Measurements from ENCODE around the gene COLQ.

Gene COLQ

GRCh38 chr3:15523660-15524417 is 2.3 kb upstream of the COLQ start:
- Histone ChIP-seq H4K91ac (ENCODE audit: low read depth, low read length) (no peak overlapping the region), H3K14ac (ENCODE audit: low read length) (no peak overlapping the region), H3K36me3 (ENCODE audit: control insufficient read depth in 1 of 2, insufficient read depth in 2 of 2, low read length in 2 of 2) (no peaks in the 10 kb centered on the region), H4K12ac (ENCODE audit: low read depth, low read length) (no peak overlapping the region), H3K4me3 (ENCODE audit: low read depth, low read length) (no peak overlapping the region), H3K79me2 (ENCODE audit: control insufficient read depth, insufficient read depth, low read length, poor library complexity) (no peaks in the 10 kb centered on the region), H3K4me2 (ENCODE audit: low read length) (no peak overlapping the region), H2AFZ (ENCODE audit: insufficient read depth, low read length, poor library complexity) (no peak overlapping the region), H2BK5ac (ENCODE audit: low read depth, low read length, poor library complexity) (no peak overlapping the region), H3K9me3 (ENCODE audit: insufficient read depth, low read depth, low read length) (no peaks in the 10 kb centered on the region), H4K8ac (ENCODE audit: low read depth, low read length) (no peak overlapping the region), H2AK5ac (ENCODE audit: low read length) (no peak overlapping the region), H3K27ac (ENCODE audit: low read depth, low read length) (no peak overlapping the region), H3K23ac (ENCODE audit: low read length) (no peak overlapping the region), H3K18ac (ENCODE audit: low read length) (no peak overlapping the region), H3K9ac (ENCODE audit: low read length) (no peak overlapping the region), H3K27me3 (ENCODE audit: insufficient read depth, low read length) (no peaks in the 10 kb centered on the region), H2BK120ac (ENCODE audit: insufficient read depth, low read length, poor library complexity) (no peak overlapping the region), H3K4me1 (ENCODE audit: control insufficient read depth in 1 of 2, insufficient read depth in 2 of 2, low read length in 2 of 2) (no peaks in the 10 kb centered on the region), H2BK12ac (ENCODE audit: low read length) (no peak overlapping the region), H3K79me1 (ENCODE audit: low read length) (peaks cover 2% of the 10 kb centered on the region), H3K4ac (ENCODE audit: low read depth, low read length) (no peak overlapping the region)
- WGBS (ENCODE audit: extremely low coverage, insufficient coverage, insufficient read length) = no CpG with 5 or more reads among the region's 6 CpGs
- no peak for DNase-seq

DNA sequence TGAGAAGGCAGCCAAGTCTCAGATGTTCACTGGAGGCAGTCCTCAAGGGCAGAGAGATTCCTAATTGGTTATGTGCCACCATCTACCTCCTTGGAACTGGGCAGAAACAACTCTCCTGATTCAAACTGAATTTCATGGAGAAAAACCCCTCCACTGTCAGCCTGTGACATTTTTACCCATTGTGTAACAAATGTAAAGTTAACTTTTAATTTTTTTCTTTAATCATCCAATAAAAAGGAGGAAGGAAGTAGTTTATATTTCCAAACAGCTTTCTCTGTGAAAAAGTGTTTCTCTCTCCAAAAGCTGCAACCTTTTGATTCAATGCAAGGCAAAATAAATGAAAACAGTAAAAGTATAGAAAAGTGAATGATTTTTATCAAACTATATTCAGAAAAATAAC is 510 bp upstream of the COLQ start:
- Histone ChIP-seq H3K9ac (ENCODE audit: low read length) (no peak overlapping the region), H4K8ac (ENCODE audit: low read depth, low read length) (no peak overlapping the region), H3K4me2 (ENCODE audit: low read length) (no peak overlapping the region), H3K23ac (ENCODE audit: low read length) (no peak overlapping the region), H3K27me3 (ENCODE audit: insufficient read depth, low read length) (no peaks in the 10 kb centered on the region), H2BK12ac (ENCODE audit: low read length) (no peak overlapping the region), H3K79me2 (ENCODE audit: control insufficient read depth, insufficient read depth, low read length, poor library complexity) (no peaks in the 10 kb centered on the region), H3K9me3 (ENCODE audit: insufficient read depth, low read depth, low read length) (no peaks in the 10 kb centered on the region), H3K4me1 (ENCODE audit: control insufficient read depth in 1 of 2, insufficient read depth in 2 of 2, low read length in 2 of 2) (no peaks in the 10 kb centered on the region), H3K4me3 (ENCODE audit: low read depth, low read length) (no peak overlapping the region), H3K14ac (ENCODE audit: low read length) (no peak overlapping the region), H3K18ac (ENCODE audit: low read length) (no peak overlapping the region), H3K79me1 (ENCODE audit: low read length) (peaks cover 2% of the 10 kb centered on the region), H3K27ac (ENCODE audit: low read depth, low read length) (no peak overlapping the region), H2BK120ac (ENCODE audit: insufficient read depth, low read length, poor library complexity) (no peak overlapping the region), H3K4ac (ENCODE audit: low read depth, low read length) (no peak overlapping the region), H3K36me3 (ENCODE audit: control insufficient read depth in 1 of 2, insufficient read depth in 2 of 2, low read length in 2 of 2) (no peaks in the 10 kb centered on the region), H2AK5ac (ENCODE audit: low read length) (no peak overlapping the region), H2BK5ac (ENCODE audit: low read depth, low read length, poor library complexity) (no peak overlapping the region), H4K12ac (ENCODE audit: low read depth, low read length) (no peak overlapping the region), H2AFZ (ENCODE audit: insufficient read depth, low read length, poor library complexity) (no peak overlapping the region), H4K91ac (ENCODE audit: low read depth, low read length) (no peak overlapping the region)
- no peak for DNase-seq

- no peak overlapping the region for H2BK5ac ChIP-seq (ENCODE audit: low read depth, low read length, poor library complexity)
- WGBS (ENCODE audit: extremely low coverage, insufficient coverage, insufficient read length) = no CpG with 5 or more reads among the region's 14 CpGs
- H2BK120ac ChIP-seq (ENCODE audit: insufficient read depth, low read length, poor library complexity) = no peak overlapping the region
- no peaks in the 10 kb centered on the region for H3K9me3 ChIP-seq (ENCODE audit: insufficient read depth, low read depth, low read length)
- no peak overlapping the region for H3K9ac ChIP-seq (ENCODE audit: low read length)
- H3K23ac ChIP-seq (ENCODE audit: low read length) = no peak overlapping the region
- no peak overlapping the region for H3K27ac ChIP-seq (ENCODE audit: low read depth, low read length)
- no peak for DNase-seq
- H2AFZ ChIP-seq (ENCODE audit: insufficient read depth, low read length, poor library complexity) = no peak overlapping the region
- no peaks in the 10 kb centered on the region for H3K4me1 ChIP-seq (ENCODE audit: control insufficient read depth in 1 of 2, insufficient read depth in 2 of 2, low read length in 2 of 2)
- no peak overlapping the region for H4K91ac ChIP-seq (ENCODE audit: low read depth, low read length)
- peaks cover 2% of the 10 kb centered on the region for H3K79me1 ChIP-seq (ENCODE audit: low read length)
- H4K12ac ChIP-seq (ENCODE audit: low read depth, low read length) = no peak overlapping the region
- no peak overlapping the region for H3K4me2 ChIP-seq (ENCODE audit: low read length)
- H4K8ac ChIP-seq (ENCODE audit: low read depth, low read length) = no peak overlapping the region
- H3K4ac ChIP-seq (ENCODE audit: low read depth, low read length) = no peak overlapping the region
- no peak overlapping the region for H3K14ac ChIP-seq (ENCODE audit: low read length)
- H2AK5ac ChIP-seq (ENCODE audit: low read length) = no peak overlapping the region
- no peak overlapping the region for H3K4me3 ChIP-seq (ENCODE audit: low read depth, low read length)
- no peaks in the 10 kb centered on the region for H3K79me2 ChIP-seq (ENCODE audit: control insufficient read depth, insufficient read depth, low read length, poor library complexity)
- peak overlapping the region; percentile 55 for H3K18ac ChIP-seq (ENCODE audit: low read length)
- no peak overlapping the region for H2BK12ac ChIP-seq (ENCODE audit: low read length)
- no peaks in the 10 kb centered on the region for H3K27me3 ChIP-seq (ENCODE audit: insufficient read depth, low read length)
- H3K36me3 ChIP-seq (ENCODE audit: control insufficient read depth in 1 of 2, insufficient read depth in 2 of 2, low read length in 2 of 2) = no peaks in the 10 kb centered on the region
These were observed 518 bp downstream of the COLQ start for GRCh38 chr3:15520804-15521572.

DNA sequence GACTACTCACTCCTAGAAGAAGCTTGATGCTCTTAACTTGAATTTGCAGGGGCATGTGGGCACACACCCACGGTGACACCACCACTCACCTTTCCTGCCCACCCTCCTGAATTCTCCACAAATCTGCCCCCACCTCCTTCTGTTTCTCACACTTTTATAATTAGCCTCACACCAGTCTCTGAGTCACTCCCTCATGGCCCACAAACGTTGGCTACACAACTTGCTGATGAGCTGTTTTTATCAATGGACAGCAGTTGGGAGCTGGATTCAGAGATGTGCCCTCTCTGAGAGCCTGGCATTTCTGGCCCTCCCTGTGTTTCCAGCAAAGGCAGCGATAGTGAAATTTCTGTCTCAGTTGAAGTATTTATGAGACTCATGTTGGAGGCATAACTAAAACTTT is 1.3 kb downstream of the COLQ start:
- Histone ChIP-seq H2AK5ac (ENCODE audit: low read length) (no peak overlapping the region), H2BK12ac (ENCODE audit: low read length) (no peak overlapping the region), H3K4me2 (ENCODE audit: low read length) (no peak overlapping the region), H3K4me3 (ENCODE audit: low read depth, low read length) (no peak overlapping the region), H3K9ac (ENCODE audit: low read length) (no peak overlapping the region), H3K9me3 (ENCODE audit: insufficient read depth, low read depth, low read length) (no peaks in the 10 kb centered on the region), H3K4ac (ENCODE audit: low read depth, low read length) (no peak overlapping the region), H2BK5ac (ENCODE audit: low read depth, low read length, poor library complexity) (no peak overlapping the region), H3K79me1 (ENCODE audit: low read length) (peaks cover 2% of the 10 kb centered on the region), H4K8ac (ENCODE audit: low read depth, low read length) (no peak overlapping the region), H4K12ac (ENCODE audit: low read depth, low read length) (no peak overlapping the region), H3K23ac (ENCODE audit: low read length) (no peak overlapping the region), H3K36me3 (ENCODE audit: control insufficient read depth in 1 of 2, insufficient read depth in 2 of 2, low read length in 2 of 2) (no peaks in the 10 kb centered on the region), H3K79me2 (ENCODE audit: control insufficient read depth, insufficient read depth, low read length, poor library complexity) (no peaks in the 10 kb centered on the region), H4K91ac (ENCODE audit: low read depth, low read length) (no peak overlapping the region), H3K18ac (ENCODE audit: low read length) (no peak overlapping the region), H3K14ac (ENCODE audit: low read length) (no peak overlapping the region), H3K4me1 (ENCODE audit: control insufficient read depth in 1 of 2, insufficient read depth in 2 of 2, low read length in 2 of 2) (no peaks in the 10 kb centered on the region), H3K27me3 (ENCODE audit: insufficient read depth, low read length) (no peaks in the 10 kb centered on the region), H3K27ac (ENCODE audit: low read depth, low read length) (no peak overlapping the region), H2BK120ac (ENCODE audit: insufficient read depth, low read length, poor library complexity) (no peak overlapping the region), H2AFZ (ENCODE audit: insufficient read depth, low read length, poor library complexity) (no peak overlapping the region)
- no peak for DNase-seq
- WGBS (ENCODE audit: extremely low coverage, insufficient coverage, insufficient read length) = no CpG with 5 or more reads among the region's 3 CpGs
